Skin of body (tissue), 2 donors: ENCODE measurements around the gene TGM6. TPM values are rescaled to one million over a fixed set of nuclear protein-coding genes. Genes with fewer than 3 reads are reported as not detected.

ENCODE experiments used
- DNase-seq: peaks from one replicate; lab custom pipeline; 2025; lab: John Stamatoyannopoulos, UW
- total RNA-seq: library from RNA; depleted of rRNA; stranded (reverse); fragments of >200 nt; gene quantifications from one replicate; pipeline ENCODE4 v1.2.3, GENCODE V29; 2014

The TGM6 gene
- total RNA-seq, 1 donor from 2014 or later, result 6.1 TPM

DNA sequence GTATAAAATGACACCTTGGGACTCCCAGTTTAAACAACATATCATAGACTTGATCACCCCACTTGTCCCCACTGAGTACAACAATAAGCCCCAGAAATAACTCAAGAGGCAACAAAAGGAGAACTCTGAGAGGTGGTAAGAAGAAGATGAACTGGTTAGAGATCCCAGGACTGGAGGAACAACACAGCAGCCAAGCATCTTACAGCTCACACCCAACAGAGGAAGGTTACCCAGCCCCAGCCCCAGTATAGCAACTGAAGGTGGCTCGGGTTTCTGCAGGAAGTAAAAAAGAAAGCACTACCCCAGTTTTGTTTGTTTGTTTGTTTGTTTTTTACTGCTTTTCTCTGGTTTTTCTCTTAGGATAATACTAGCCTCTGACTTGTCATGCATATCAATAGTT is 17.1 kb upstream of the TGM6 start:
- DNase-seq, result no peak

DNA sequence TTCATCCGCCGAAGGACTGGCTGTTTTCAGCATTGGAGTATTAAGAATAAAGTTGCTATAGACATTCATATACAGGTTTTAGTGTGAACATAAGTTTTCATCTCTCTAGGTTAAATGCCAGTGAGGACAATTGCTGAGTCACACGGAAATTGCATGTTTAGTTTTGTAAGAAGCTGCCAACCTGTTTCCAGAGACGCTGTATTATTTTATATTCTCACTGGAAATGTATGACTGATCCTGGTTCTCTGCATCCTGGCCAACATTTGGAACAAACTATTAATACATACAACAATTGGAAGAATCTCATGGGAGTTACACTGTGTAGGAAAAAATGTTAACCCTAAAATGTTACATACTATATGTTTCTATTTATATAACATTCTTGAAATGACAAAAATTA is 16.7 kb upstream of the TGM6 start:
- no peak for DNase-seq

- DNase-seq, result no peak
Observed at GRCh38 chr20:2365091-2365490, 15.6 kb upstream of the TGM6 start.

- no peak for DNase-seq
Observed at GRCh38 chr20:2365666-2366065, 15.0 kb upstream of the TGM6 start.

DNA sequence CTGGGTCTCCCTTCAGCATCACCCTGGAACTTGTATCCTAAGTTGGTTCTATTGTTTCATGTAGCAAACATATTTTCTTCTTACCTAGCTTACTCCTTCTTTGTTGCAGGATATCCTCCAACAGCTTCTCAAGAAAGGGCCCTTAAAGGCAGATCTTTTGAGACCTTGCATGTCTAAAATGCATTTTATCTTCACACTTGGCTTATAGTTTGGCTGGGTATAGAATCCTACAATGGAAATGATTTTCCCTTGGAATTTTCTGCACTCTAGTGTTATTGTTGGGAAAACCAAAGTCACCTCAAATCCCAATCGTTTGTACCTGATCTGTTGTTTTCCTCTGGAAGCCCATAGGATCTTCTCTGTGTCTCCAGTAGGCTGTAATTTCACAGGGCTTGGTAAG is 12.1 kb upstream of the TGM6 start:
- no peak for DNase-seq

- DNase-seq, result no peak
Observed at GRCh38 chr20:2373098-2373497, 7.6 kb upstream of the TGM6 start.

- no peak for DNase-seq
Observed at GRCh38 chr20:2374346-2375125, 6.2 kb upstream of the TGM6 start.

GRCh38 chr20:2378893-2379292 is 1.8 kb upstream of the TGM6 start:
- no peak for DNase-seq

- DNase-seq, result no peak
Observed at GRCh38 chr20:2379511-2380229, 1.0 kb upstream of the TGM6 start.

GRCh38 chr20:2381303-2381702 is 602 bp downstream of the TGM6 start:
- no peak for DNase-seq

- DNase-seq, result no peak
Observed at GRCh38 chr20:2382833-2383232, 2.1 kb downstream of the TGM6 start.

GRCh38 chr20:2385026-2385425 is 4.3 kb downstream of the TGM6 start:
- no peak for DNase-seq

DNA sequence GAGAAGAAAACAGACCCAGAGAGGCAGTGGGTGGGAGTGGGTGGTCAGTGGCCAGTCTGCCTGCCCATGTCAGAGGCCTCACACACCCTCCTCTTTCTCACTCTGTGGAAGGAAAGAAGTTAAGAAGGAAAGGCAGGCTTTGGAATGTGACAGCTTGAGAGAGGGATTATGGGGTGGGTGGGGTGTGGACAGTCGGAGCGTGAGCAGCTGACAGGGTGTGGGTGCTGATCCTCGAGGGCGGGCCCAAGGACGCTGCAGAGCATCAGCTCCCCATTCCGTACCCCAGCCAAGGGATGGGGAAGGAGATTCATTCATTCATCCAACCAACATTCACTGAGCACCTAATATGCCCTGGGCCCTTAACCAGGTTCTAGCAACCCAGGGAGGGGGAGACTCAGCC is 4.8 kb downstream of the TGM6 start:
- no peak for DNase-seq

DNA sequence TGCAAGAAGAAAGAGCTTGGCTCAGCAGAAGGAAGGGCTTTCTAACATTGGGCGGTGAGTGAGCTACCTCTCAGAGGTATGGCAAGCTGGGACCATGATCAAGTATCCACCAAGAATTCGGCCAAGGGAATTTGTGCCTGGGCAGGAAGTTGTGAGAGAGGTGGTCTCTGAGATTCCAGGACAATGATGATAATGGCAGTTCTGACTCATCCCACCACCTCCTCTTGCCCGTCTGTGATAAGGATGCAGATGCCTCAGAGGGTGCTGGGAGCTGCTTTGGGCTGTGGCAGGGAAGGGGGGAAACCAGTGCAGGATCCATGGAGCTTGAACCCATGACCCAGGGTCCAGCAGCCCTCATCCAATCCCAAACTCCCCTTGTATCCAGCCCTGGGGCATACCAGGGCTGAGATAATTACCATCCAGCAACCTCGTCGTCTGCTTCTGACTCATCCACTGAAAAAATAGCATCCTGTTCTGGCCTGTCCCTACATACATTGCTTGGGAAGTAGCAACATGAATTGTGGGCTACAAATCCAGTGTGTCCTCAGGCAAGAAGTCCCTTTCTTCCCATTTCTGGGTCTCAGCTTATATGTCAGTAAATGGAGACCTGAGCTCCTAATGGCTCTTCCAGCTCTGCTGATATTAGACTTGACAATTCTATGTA is 5.9 kb downstream of the TGM6 start:
- DNase-seq, result no peak

DNA sequence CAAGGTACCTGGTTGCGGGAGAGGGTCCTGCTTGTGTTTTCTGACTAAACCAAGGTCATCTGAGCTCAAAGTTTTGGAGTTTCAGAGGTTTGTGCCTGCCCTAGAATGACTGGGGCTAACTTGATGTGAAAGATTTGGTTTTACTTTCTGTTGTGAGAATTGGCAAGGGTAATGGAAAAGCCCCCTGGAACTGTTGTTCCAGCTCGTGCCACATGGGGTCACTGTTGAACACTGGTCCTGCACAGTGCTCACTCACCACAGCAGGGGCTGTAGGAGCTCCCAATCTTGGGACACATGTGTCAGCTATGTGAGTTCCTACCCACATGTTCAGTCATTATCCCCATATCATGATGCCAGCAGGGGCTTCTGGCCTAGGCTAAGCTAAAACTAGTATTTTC is 6.5 kb downstream of the TGM6 start:
- no peak for DNase-seq

GRCh38 chr20:2387580-2387979 is 6.9 kb downstream of the TGM6 start:
- DNase-seq, result no peak

DNA sequence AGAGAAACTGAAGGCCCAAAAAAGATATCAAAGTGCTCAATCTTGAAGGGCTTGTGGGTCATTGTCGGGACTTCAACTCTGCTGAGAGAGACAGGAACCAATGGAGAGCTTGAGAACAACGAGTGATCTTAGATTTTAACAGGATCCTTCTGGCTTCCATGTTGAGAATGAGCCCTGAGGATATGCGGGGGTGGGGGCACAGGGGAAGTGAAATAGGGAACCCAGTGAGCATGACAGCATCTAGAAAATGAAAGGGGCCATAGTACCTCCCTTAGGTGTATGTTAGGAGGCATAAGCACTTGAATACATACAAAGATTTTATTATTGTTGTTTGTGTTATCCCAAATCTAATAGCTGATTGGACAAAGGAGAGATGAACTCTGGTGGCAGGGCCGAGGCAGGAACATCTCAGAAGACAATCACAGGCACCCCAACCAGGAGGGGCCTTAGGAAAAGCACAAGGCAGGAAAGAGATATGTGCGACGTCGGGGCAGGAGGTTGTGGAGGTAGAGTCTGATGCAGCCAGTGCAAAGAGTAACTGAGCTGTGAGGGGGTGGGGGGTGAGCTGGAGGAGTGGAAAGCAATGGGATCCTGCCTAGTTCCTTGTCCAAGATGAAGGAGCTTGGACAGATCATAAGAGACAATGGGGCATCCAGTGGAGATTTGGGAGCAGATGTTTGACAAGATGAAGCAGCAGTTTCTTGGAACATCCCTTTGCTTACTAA is 10.4 kb downstream of the TGM6 start:
- no peak for DNase-seq

GRCh38 chr20:2394411-2395055 is 13.8 kb downstream of the TGM6 start:
- DNase-seq, result no peak

GRCh38 chr20:2395136-2395535 is 14.4 kb downstream of the TGM6 start:
- DNase-seq, result no peak

GRCh38 chr20:2396241-2396814 is 15.6 kb downstream of the TGM6 start:
- no peak for DNase-seq

GRCh38 chr20:2397091-2397490 is 16.4 kb downstream of the TGM6 start:
- no peak for DNase-seq
